AG09309 (cell line): ENCODE measurements around the gene PTPN4.

ENCODE experiments used
- DNase-seq: peaks from one replicate; pipeline ENCODE4 v3.0.0-alpha.2; 2010; ENCODE audit warnings: low read depth
- H3K4me3 ChIP-seq: 2 replicates; pipeline ENCODE4 v1.5.1; 2011; ENCODE audit warnings: mild to moderate bottlenecking, low read depth, low read length, moderate library complexity; ENCODE audit not compliant: control insufficient read depth
- CTCF ChIP-seq: IDR thresholded peaks from 2 replicates; pipeline ENCODE4 v1.5.1; 2011; ENCODE audit warnings: mild to moderate bottlenecking, low read depth, low read length, inconsistent platforms; ENCODE audit not compliant: insufficient read depth, control insufficient read depth; ENCODE audit errors: missing control alignments

PTPN4 gene

GRCh38 chr2:119808516-119809147, 48.9 kb downstream of the PTPN4 start:
- H3K4me3 ChIP-seq = no peak overlapping the region
- TF ChIP-seq CTCF = no peak
- DNase-seq = no peak

- peak; percentile 38 for DNase-seq
- H3K4me3 ChIP-seq = no peak overlapping the region
- TF ChIP-seq CTCF = no peak
Measured at GRCh38 chr2:119809339-119810048, 49.8 kb downstream of the PTPN4 start.

GRCh38 chr2:119810049-119810630, 50.4 kb downstream of the PTPN4 start:
- H3K4me3 ChIP-seq = no peak overlapping the region
- TF ChIP-seq CTCF = no peak
- no peak for DNase-seq

- H3K4me3 ChIP-seq = no peak overlapping the region
- TF ChIP-seq CTCF = no peak
Measured at GRCh38 chr2:119814216-119814615, 54.5 kb downstream of the PTPN4 start.

GRCh38 chr2:119818792-119819191, 59.1 kb downstream of the PTPN4 start:
- no peak for DNase-seq
- H3K4me3 ChIP-seq = no peak overlapping the region
- TF ChIP-seq CTCF = no peak

More at GRCh38 chr2:119814216-119814615, 54.5 kb downstream of the PTPN4 start:
- DNase-seq = no peak

- DNase-seq = no peak
- TF ChIP-seq CTCF = no peak
- no peak overlapping the region for H3K4me3 ChIP-seq
Measured at GRCh38 chr2:119819846-119820245, 60.1 kb downstream of the PTPN4 start.
